ENCODE measurements around the gene TMEM131. TPM values are rescaled to one million over a fixed set of nuclear protein-coding genes. Genes with fewer than 3 reads are reported as not detected.
"Not testable (repeated sequence)": the region's sequence is repeated elsewhere in the genome, so short reads cannot be mapped to it uniquely, and the experiment has no call there.

The TMEM131 gene
- polyA plus RNA-seq, 12 donors = 43.5 to 68.5 (median 51.5) TPM; not detected in 1

DNA sequence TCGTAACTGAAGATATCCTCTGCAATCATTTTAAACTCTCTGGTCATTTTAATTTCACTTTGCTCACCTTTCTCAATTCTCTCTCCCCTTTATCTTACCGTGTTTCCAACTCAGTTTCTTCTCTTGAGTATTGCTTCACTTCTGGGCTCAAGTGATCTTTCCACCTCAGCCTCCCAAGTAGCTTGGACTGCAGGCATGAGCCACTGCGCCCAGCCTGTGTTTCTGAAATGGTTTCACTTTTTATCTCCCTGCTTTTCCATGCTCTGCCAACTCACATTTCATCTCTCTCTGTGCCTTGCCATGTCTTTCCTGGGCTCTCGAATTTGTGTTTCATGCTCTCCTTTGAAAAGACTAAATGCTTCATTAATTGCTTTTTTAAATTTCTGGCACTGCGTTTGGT, 30.5 kb upstream of the TMEM131 start:
- no peak for DNase-seq

GRCh38 chr2:98025481-98026037, 29.8 kb upstream of the TMEM131 start:
- DNase-seq = no peak

GRCh38 chr2:98022067-98022466, 26.3 kb upstream of the TMEM131 start:
- DNase-seq = not testable (repeated sequence)

DNA sequence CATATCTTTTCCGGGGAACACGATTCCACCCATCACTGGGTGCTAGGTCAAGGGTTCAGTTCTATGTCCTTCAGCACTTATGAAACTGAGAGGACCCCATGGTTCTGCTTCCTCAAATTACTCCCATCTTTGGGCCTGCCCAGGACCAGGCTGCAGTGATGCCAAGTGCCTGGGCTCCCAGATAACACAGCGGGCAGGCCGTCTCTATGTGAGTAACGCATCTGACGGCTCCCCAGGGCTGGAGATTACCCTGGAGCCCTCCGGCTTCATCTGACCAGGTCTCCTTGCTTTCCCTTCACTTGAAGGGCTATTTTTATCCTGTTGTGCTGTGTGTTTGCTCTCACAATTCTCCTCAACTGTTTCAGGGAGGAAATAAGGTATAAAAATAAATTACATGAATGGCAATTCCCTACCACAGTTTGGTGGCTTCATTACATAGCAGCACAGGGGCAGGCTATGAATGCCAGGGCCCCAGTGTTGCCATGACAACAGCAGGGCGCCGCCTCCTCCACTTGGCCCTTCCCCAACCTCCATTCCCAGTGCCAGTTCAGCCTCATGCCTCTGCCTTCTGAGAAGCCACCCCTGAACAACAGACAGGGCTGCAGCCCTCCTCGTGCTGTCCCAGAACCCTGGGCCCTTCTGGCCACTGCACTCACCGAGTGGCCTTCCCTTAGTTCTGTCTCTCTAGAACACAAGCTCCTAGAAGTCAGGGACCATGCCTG, 25.4 kb upstream of the TMEM131 start:
- no peak for DNase-seq

DNA sequence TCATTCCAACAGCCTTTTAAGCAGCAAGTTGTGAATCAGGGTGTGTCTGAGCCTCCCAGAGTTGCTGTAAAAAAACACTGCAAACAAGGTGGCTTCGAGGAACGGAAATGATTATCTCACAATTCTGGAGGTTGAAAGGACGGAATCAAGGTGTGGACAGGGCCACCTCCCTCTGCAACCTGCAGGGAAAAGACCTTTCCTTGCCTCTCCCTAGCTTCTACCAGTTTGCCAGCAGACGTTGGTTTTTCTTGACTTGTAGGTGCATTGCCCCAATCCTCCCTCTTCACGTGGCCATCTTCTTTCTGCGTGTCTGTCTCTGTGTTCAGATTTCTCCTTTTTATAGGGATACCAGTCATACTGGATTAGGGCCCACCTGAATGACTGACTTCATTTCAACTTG, 24.8 kb upstream of the TMEM131 start:
- DNase-seq = no peak

DNA sequence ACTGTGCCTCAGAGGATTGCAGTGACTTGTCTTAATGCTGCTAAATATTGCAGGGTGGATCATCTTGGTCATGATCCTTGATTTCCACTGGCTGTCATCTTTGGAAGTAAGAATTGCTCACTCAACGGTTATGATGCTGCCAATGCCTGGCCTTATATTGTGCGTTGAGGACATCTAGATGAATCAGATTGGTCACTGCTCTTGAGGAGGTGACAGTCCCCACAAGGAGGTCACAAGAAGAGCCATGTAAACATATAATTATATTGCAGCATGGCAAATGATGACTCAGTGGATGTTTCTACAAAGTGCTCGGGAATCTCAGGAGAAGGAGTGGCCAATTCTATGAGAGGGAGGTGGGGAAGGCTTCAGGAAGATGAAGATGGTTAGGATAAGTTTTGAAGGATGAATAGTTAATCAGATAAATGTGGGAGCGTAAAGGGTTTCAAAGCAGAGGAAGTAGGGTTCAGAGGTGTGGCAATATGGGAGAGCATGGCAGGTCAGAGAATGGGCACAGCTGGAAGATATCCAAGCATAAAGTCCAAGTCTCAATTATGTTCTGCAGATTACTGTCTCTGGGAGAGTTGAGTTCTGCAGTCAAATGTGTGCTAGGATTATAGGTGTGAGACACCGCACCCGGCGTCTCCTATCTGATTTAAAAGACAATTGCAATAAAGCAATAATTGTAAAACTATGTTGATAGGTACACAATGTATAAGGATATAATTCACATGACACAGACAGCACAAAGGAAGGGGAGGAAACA, 21.3 kb upstream of the TMEM131 start:
- no peak for DNase-seq

DNA sequence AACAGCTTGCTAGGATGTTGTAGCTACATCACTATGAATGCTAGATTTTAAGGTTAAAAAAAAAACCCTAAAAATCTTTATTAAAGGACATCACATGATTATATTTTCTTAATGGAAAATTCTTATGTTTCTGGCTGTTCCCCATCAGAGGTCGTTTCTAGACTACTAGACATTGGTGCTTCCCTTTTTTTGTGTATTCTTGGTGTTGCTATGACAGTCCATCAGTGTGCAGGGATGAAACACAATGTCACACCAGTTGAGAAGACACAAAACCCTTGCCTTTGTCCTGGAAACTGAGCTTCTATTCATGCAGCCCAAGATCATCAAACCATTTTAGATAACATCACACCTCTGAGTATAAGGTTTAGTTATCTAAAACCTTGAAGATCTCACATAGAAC, 19.9 kb upstream of the TMEM131 start:
- no peak for DNase-seq

GRCh38 chr2:98014379-98014778, 18.6 kb upstream of the TMEM131 start:
- no peak for DNase-seq

DNA sequence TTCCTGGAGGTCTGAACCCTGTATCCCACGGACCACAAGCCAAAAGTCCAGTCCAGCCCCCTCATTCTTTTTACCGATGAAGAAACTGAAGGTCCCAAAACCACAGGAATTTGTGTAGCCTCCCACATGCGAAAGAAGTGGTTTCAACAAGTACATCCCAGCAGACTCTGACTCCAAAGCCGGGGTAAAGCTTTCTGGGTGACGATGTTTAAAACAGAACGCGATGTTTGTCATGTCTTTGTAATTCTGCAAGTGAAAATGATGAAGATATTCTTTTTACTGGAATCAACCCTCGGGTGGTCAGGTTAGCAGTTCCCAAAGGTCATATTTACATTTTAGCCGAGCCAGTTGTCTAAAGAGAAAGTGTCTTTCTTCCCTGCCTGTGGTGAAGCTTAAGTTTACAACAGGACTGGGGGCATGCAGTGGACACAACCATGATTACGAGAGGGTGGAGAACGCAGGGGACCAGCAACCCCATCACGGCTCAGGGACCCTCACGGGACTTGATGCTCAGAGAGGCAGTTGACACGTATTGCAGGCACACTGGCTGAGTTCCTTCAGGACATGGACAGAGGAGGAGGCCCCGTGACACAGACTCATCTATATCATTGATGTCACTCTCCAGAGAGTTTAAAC, 17.8 kb upstream of the TMEM131 start:
- DNase-seq = no peak

- DNase-seq = no peak
These were observed 16.8 kb upstream of the TMEM131 start for GRCh38 chr2:98012561-98012991.

DNA sequence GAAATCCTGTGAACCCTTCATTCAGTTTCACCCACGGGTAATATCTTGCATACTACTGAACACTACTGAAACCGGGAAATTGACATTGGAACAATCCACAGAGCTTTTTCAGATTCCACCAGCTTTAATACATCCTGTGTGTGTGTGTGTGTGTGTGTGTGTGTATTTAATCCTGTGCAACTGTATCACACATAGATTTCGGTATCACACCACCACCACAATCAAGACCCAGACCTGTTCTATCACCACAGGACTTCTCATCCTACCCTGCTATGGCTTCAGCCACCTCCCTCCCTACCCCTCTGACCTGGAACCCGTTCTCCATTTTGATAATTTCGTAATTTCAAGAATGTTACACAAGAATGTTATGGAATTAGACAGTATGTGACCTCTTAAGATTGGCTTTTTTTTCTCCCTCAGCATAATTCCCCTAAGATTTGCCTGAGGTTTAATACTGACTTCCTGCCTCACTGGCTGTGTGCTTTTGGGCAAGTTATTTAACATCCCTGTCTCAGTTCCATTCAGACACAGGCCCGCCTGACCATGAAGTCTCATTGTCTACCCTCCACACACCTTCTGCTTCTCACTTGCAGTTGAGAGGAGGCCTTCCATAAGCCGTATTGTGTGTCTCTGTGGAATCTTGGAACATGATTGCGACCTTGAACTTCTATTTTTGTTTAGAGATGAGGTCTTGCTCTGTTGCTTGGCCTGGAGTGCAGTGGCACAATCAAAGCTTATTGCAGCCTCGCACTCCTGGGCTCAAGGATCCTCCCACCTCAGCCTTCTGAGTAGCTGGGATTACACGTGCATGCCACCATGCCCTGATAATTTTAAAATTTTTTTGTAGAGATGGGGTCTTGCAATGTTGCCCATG, 14.4 kb upstream of the TMEM131 start:
- no peak for DNase-seq

DNA sequence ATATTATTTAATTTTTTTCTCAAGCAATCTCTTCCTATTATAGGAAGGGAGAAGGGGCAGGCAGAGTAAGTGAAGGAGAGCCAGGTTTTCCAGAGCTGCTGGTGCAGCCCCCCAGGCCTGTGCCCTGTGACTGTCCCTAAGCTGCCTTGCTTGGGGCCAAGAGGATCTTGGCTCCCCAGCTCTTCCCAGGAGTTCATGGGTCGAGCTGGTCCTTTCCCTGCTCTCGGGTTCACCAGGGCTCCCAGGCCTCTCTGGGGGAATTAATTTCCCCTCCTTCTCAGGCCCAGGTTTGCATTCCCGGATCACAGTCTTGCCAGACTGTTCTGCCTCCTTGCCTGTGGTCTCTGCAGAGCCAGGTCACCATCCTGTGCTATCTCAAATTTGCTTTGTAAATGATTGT, 12.7 kb upstream of the TMEM131 start:
- DNase-seq = no peak

- no peak for DNase-seq
These were observed 10.6 kb upstream of the TMEM131 start for GRCh38 chr2:98006378-98006777.

GRCh38 chr2:98004613-98005012, 8.9 kb upstream of the TMEM131 start:
- no peak for DNase-seq

GRCh38 chr2:98004047-98004446, 8.3 kb upstream of the TMEM131 start:
- DNase-seq = no peak

DNA sequence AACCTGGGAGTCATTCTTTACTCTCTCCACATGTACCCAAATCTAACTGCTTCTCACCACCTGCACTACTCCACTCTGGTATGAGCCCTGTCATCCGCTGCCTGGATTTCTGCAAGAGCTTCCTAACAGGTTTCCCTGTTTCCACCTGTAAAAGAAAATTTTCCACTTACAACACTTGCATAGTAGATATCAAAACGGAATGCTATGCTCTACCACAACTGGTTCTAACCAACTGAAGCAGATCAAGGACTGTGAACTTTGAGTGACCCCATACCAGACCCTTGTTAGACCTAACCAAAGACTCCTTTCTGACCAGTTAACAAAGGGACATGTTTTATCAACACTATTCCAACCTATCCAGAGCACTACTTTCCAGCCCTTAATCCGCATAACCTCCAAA, 3.8 kb upstream of the TMEM131 start:
- no peak for DNase-seq

GRCh38 chr2:97998431-97999005, 2.8 kb upstream of the TMEM131 start:
- no peak for DNase-seq

- no peak for DNase-seq
These were observed 2.1 kb upstream of the TMEM131 start for GRCh38 chr2:97997784-97998392.

GRCh38 chr2:97996679-97997078, 931 bp upstream of the TMEM131 start:
- DNase-seq = no peak

- DNase-seq = peak; percentile 40
These were observed 568 bp downstream of the TMEM131 start for GRCh38 chr2:97995026-97995733.

Data from muscle of arm (tissue), 12 donors.